BLaER1 treated with 17β-estradiol and CSF1 and Interleukin-3, amounts not matched to agents 10 nM and 100 nM (cell line): Measurements from ENCODE around the gene ZNF580.

Experiments used
- H3K27ac ChIP-seq, 11 experiments: shearing (Covaris generic); formaldehyde crosslinking; 2 replicates each; pipeline ENCODE4 v1.8.1; 2022
- H3K27me3 ChIP-seq, 11 experiments: shearing (Covaris generic); formaldehyde crosslinking; 2 replicates each; pipeline ENCODE4 v1.8.1; 2022
- H3K36me3 ChIP-seq, 11 experiments: shearing (Covaris generic); formaldehyde crosslinking; 2 replicates each; pipeline ENCODE4 v1.8.1; 2022
- H3K4me1 ChIP-seq, 10 experiments: shearing (Covaris generic); formaldehyde crosslinking; 2 replicates each; pipeline ENCODE4 v1.8.1; 2022
- H3K4me2 ChIP-seq, 11 experiments: shearing (Covaris generic); formaldehyde crosslinking; 2 replicates each; pipeline ENCODE4 v1.8.1; 2022
- H3K4me3 ChIP-seq, 10 experiments: shearing (Covaris generic); formaldehyde crosslinking; 2 replicates each; pipeline ENCODE4 v1.8.1; 2022
- H3K9ac ChIP-seq, 11 experiments: shearing (Covaris generic); formaldehyde crosslinking; 2 replicates each; pipeline ENCODE4 v1.8.1; 2022
- H3K9me3 ChIP-seq, 11 experiments: shearing (Covaris generic); formaldehyde crosslinking; replicated peaks in 1 of 11; 2 replicates each; pipeline ENCODE4 v1.8.1; 2022
- H4K20me1 ChIP-seq, 11 experiments: shearing (Covaris generic); formaldehyde crosslinking; 2 replicates each; pipeline ENCODE4 v1.8.1; 2022
- Cebpa-rat ChIP-seq, 11 experiments: shearing (Covaris generic); IDR thresholded peaks; 2 replicates each; pipeline ENCODE4 v1.8.1; 2022

ZNF580 gene

GRCh38 chr19:55598034-55598433 is 42.8 kb upstream of the ZNF580 start:
- H3K4me3 ChIP-seq, result 0 out of 20 replicates have a peak overlapping the region, but pooled peaks of 1 of the 10 experiments have one; percentile 72
- H3K4me2 ChIP-seq, result peak overlapping the region in 10 of 11 experiments; percentile 24 to 53 (median 41); a peak in 16 of 22 replicates
- 0 out of 22 replicates have a peak overlapping the region, but pooled peaks of 1 of the 11 experiments have one; percentile 9 for H3K9ac ChIP-seq

GRCh38 chr19:55598719-55599467 is 41.9 kb upstream of the ZNF580 start:
- peak overlapping the region; percentile 92 to 97 (median 94) for H3K9ac ChIP-seq
- H4K20me1 ChIP-seq, result peaks cover 0 to 8% (median 0%) of the 10 kb centered on the region in 11 experiments; a peak in 1 of 22 replicates
- peak overlapping the region; percentile 95 to 99 (median 97) for H3K27ac ChIP-seq
- peak overlapping the region; percentile 29 to 66 (median 46); a peak in 21 of 22 replicates for H3K4me2 ChIP-seq
- peaks cover 0 to 22% (median 14%) of the 10 kb centered on the region in 11 experiments; a peak in 17 of 22 replicates for H3K9me3 ChIP-seq
- H3K36me3 ChIP-seq, result peaks cover 39 to 57% (median 52%) of the 10 kb centered on the region in 11 experiments
- H3K4me1 ChIP-seq, result peaks cover 20 to 42% (median 31%) of the 10 kb centered on the region in 10 experiments
- H3K4me3 ChIP-seq, result peak overlapping the region; percentile 64 to 79 (median 70)
- H3K27me3 ChIP-seq, result no peaks in the 10 kb centered on the region
- no peak for TF ChIP-seq Cebpa-rat (IDR thresholded peaks at IDR 0.05)

More at GRCh38 chr19:55598034-55598433, 42.8 kb upstream of the ZNF580 start:
- no peak overlapping the region for H3K27ac ChIP-seq
- H3K9me3 ChIP-seq, result peaks cover 0 to 18% (median 14%) of the 10 kb centered on the region in 11 experiments; a peak in 17 of 22 replicates
- peaks cover 0 to 8% (median 0%) of the 10 kb centered on the region in 11 experiments; a peak in 1 of 22 replicates for H4K20me1 ChIP-seq
- no peak for TF ChIP-seq Cebpa-rat (IDR thresholded peaks at IDR 0.05)
- peaks cover 47 to 61% (median 59%) of the 10 kb centered on the region in 11 experiments for H3K36me3 ChIP-seq
- H3K4me1 ChIP-seq, result peaks cover 18 to 34% (median 23%) of the 10 kb centered on the region in 10 experiments
- no peaks in the 10 kb centered on the region for H3K27me3 ChIP-seq

DNA sequence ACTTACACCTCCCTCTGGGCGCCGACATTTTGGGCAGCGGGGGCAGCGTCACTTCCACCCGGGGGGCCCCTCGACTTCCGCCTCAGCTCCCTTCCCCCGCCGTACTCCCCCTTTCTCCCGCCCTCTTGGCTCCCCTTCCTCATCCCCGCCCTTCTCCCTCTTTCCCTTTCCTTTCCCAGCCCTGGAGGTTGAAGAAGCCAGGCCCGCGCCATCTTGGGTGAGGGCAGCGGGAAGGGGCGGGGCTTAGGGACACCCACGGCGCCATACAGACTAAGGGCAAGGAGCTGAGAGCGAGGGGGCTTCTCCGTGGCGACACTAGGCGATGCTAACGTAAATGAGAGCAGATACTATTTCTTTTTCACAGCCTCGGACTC is 41.3 kb upstream of the ZNF580 start, which contains the start of gene FIZ1:
FIZ1 (minus strand) TSS at position 50 of the 374 bp plus-strand sequence. CDS start 1,652 bp downstream, outside the sequence.
- Histone ChIP-seq H3K4me2 (peak within 1 kb of the TSS; percentile 75 to 96 (median 87)), H4K20me1 (peaks cover 0 to 8% (median 0%) of the 10 kb centered on the region in 11 experiments; a peak in 1 of 22 replicates), H3K4me3 (peak within 1 kb of the TSS; percentile 64 to 79 (median 70)), H3K27me3 (no peaks in the 10 kb centered on the region), H3K9me3 (peaks cover 0 to 22% (median 14%) of the 10 kb centered on the region in 11 experiments; a peak in 17 of 22 replicates), H3K36me3 (peaks cover 36 to 54% (median 48%) of the 10 kb centered on the region in 11 experiments), H3K9ac (peak within 1 kb of the TSS; percentile 92 to 97 (median 94)), H3K4me1 (peaks cover 26 to 48% (median 36%) of the 10 kb centered on the region in 10 experiments), H3K27ac (peak within 1 kb of the TSS; percentile 95 to 99 (median 97))
- no peak for TF ChIP-seq Cebpa-rat (IDR thresholded peaks at IDR 0.05)

GRCh38 chr19:55599842-55600661 is 40.8 kb upstream of the ZNF580 start, which contains the start of gene ZNF524:
Gene ZNF524 (plus strand): TSS chr19:55600288. CDS start chr19:55602113, 1,825 bp downstream.
- Histone ChIP-seq H3K36me3 (peaks cover 31 to 49% (median 43%) of the 10 kb centered on the region in 11 experiments), H3K4me2 (peak within 1 kb of the TSS; percentile 75 to 96 (median 87)), H4K20me1 (peaks cover 0 to 8% (median 0%) of the 10 kb centered on the region in 11 experiments; a peak in 1 of 22 replicates), H3K9ac (peak within 1 kb of the TSS; percentile 92 to 97 (median 94)), H3K4me1 (peaks cover 30 to 52% (median 38%) of the 10 kb centered on the region in 10 experiments), H3K9me3 (peaks cover 0 to 21% (median 12%) of the 10 kb centered on the region in 11 experiments; a peak in 17 of 22 replicates), H3K4me3 (peak within 1 kb of the TSS; percentile 64 to 79 (median 70)), H3K27me3 (no peaks in the 10 kb centered on the region), H3K27ac (peak within 1 kb of the TSS; percentile 95 to 99 (median 97))
- TF ChIP-seq Cebpa-rat (IDR thresholded peaks at IDR 0.05), result no peak

DNA sequence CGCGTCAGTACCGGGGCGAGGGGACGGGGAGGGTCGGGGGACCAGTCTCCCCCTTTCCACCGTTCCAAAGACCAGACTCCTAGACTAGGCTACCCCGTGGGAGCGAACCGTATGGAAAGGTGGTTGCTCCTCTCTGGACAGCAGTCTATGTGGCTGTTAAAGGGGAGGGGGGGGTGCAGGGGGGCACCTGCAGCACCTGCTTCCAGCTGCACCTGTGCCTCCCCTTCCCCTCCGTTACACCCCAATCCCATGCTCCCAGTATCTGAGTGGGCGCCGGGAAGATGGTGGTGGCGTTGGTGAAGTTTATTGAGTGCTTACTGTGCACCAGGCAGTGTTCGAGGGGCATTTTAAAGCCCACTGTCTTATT is 40.2 kb upstream of the ZNF580 start:
- H3K9me3 ChIP-seq, result peaks cover 0 to 15% (median 8%) of the 10 kb centered on the region in 11 experiments; a peak in 14 of 22 replicates
- H3K27ac ChIP-seq, result peak overlapping the region; percentile 95 to 99 (median 97)
- H3K4me2 ChIP-seq, result peak overlapping the region; percentile 75 to 96 (median 87)
- H3K36me3 ChIP-seq, result peaks cover 25 to 43% (median 37%) of the 10 kb centered on the region in 11 experiments
- H3K27me3 ChIP-seq, result no peaks in the 10 kb centered on the region
- peak overlapping the region; percentile 64 to 79 (median 70) for H3K4me3 ChIP-seq
- H3K9ac ChIP-seq, result peak overlapping the region; percentile 92 to 97 (median 94)
- peaks cover 30 to 52% (median 38%) of the 10 kb centered on the region in 10 experiments for H3K4me1 ChIP-seq
- TF ChIP-seq Cebpa-rat (IDR thresholded peaks at IDR 0.05), result no peak
- H4K20me1 ChIP-seq, result peaks cover 0 to 8% (median 0%) of the 10 kb centered on the region in 11 experiments; a peak in 1 of 22 replicates

GRCh38 chr19:55601084-55601483 is 39.7 kb upstream of the ZNF580 start:
- Histone ChIP-seq H3K9me3 (peaks cover 0 to 10% (median 4%) of the 10 kb centered on the region in 11 experiments; a peak in 13 of 22 replicates), H3K36me3 (peaks cover 21 to 38% (median 32%) of the 10 kb centered on the region in 11 experiments), H3K27ac (peak overlapping the region; percentile 95 to 99 (median 97); a peak in 19 of 22 replicates), H3K4me1 (peaks cover 30 to 52% (median 40%) of the 10 kb centered on the region in 10 experiments), H3K4me3 (peak overlapping the region; percentile 64 to 79 (median 70)), H4K20me1 (peaks cover 0 to 8% (median 0%) of the 10 kb centered on the region in 11 experiments; a peak in 1 of 22 replicates), H3K4me2 (peak overlapping the region; percentile 75 to 96 (median 87)), H3K9ac (peak overlapping the region; percentile 92 to 97 (median 94)), H3K27me3 (no peaks in the 10 kb centered on the region)
- TF ChIP-seq Cebpa-rat (IDR thresholded peaks at IDR 0.05), result no peak

- peaks cover 41 to 63% (median 52%) of the 10 kb centered on the region in 10 experiments for H3K4me1 ChIP-seq
- H3K9me3 ChIP-seq, result peaks cover 0 to 4% (median 0%) of the 10 kb centered on the region in 11 experiments; a peak in 1 of 22 replicates
- TF ChIP-seq Cebpa-rat (IDR thresholded peaks at IDR 0.05), result no peak
- H3K36me3 ChIP-seq, result peaks cover 13 to 31% (median 25%) of the 10 kb centered on the region in 11 experiments; a peak in 21 of 22 replicates
- peak overlapping the region in 10 of 11 experiments; percentile 13 to 99 (median 95); a peak in 14 of 22 replicates for H3K27ac ChIP-seq
- H4K20me1 ChIP-seq, result peaks cover 0 to 15% (median 10%) of the 10 kb centered on the region in 11 experiments; a peak in 11 of 22 replicates
- H3K4me2 ChIP-seq, result peak overlapping the region in 4 of 11 experiments; percentile 88 to 96 (median 91); a peak in 5 of 22 replicates
- peak overlapping the region in 1 of 10 experiments; percentile 64; a peak in 1 of 20 replicates for H3K4me3 ChIP-seq
- no peaks in the 10 kb centered on the region for H3K27me3 ChIP-seq
- peak overlapping the region in 4 of 11 experiments; percentile 29 to 97 (median 95); a peak in 3 of 22 replicates for H3K9ac ChIP-seq
Measured at GRCh38 chr19:55602104-55603001, 38.4 kb upstream of the ZNF580 start.
